NOMO-1 treated with DMSO at 0.1 percent for 48 hours (cell line): Measurements from ENCODE around the gene LRP8.

ENCODE experiments used
- DNase-seq: peaks from one replicate; lab custom pipeline; 2025; ENCODE audit not compliant: unreplicated experiment; lab: John Stamatoyannopoulos, UW

LRP8 gene

GRCh38 chr1:53328009-53328461 is at the start of gene LRP8:
TSS of gene LRP8 (minus strand) at chr1:53328070. CDS start at chr1:53327912, 158 bp downstream.
- peak; percentile 79 for DNase-seq

- DNase-seq, result no peak
Observed at GRCh38 chr1:53377438-53377841, 49.6 kb upstream of the LRP8 start.

- no peak for DNase-seq
Observed at GRCh38 chr1:53376742-53377437, 49.0 kb upstream of the LRP8 start.

- no peak for DNase-seq
Observed at GRCh38 chr1:53376041-53376461, 48.2 kb upstream of the LRP8 start.

- no peak for DNase-seq
Observed at GRCh38 chr1:53375440-53375839, 47.6 kb upstream of the LRP8 start.

GRCh38 chr1:53373246-53373645 is 45.4 kb upstream of the LRP8 start:
- no peak for DNase-seq

GRCh38 chr1:53372501-53372951 is 44.7 kb upstream of the LRP8 start:
- DNase-seq, result no peak

- DNase-seq, result no peak
Observed at GRCh38 chr1:53371851-53372250, 44.0 kb upstream of the LRP8 start.

- DNase-seq, result no peak
Observed at GRCh38 chr1:53371121-53371666, 43.3 kb upstream of the LRP8 start.

GRCh38 chr1:53370369-53370961 is 42.6 kb upstream of the LRP8 start:
- DNase-seq, result no peak

GRCh38 chr1:53369761-53370160 is 41.9 kb upstream of the LRP8 start:
- DNase-seq, result no peak

- DNase-seq, result no peak
Observed at GRCh38 chr1:53369034-53369750, 41.3 kb upstream of the LRP8 start.

GRCh38 chr1:53368314-53369033 is 40.6 kb upstream of the LRP8 start:
- no peak for DNase-seq

GRCh38 chr1:53367503-53368313 is 39.8 kb upstream of the LRP8 start:
- DNase-seq, result peak; percentile 54

- no peak for DNase-seq
Observed at GRCh38 chr1:53366901-53367502, 39.1 kb upstream of the LRP8 start.

GRCh38 chr1:53365437-53366063 is 37.7 kb upstream of the LRP8 start:
- DNase-seq, result no peak

- no peak for DNase-seq
Observed at GRCh38 chr1:53362851-53363642, 35.2 kb upstream of the LRP8 start.

GRCh38 chr1:53362270-53362669 is 34.4 kb upstream of the LRP8 start:
- no peak for DNase-seq
